NCI-H2196 (cell line): Measurements from ENCODE around the gene BOK.
A peak's percentile ranks its signal among the peaks of the same experiment; 100 is the strongest.

Source experiments
- DNase-seq: peaks from one replicate; lab custom pipeline; 2025; ENCODE audit not compliant: unreplicated experiment; lab: John Stamatoyannopoulos, UW

Gene BOK

DNA sequence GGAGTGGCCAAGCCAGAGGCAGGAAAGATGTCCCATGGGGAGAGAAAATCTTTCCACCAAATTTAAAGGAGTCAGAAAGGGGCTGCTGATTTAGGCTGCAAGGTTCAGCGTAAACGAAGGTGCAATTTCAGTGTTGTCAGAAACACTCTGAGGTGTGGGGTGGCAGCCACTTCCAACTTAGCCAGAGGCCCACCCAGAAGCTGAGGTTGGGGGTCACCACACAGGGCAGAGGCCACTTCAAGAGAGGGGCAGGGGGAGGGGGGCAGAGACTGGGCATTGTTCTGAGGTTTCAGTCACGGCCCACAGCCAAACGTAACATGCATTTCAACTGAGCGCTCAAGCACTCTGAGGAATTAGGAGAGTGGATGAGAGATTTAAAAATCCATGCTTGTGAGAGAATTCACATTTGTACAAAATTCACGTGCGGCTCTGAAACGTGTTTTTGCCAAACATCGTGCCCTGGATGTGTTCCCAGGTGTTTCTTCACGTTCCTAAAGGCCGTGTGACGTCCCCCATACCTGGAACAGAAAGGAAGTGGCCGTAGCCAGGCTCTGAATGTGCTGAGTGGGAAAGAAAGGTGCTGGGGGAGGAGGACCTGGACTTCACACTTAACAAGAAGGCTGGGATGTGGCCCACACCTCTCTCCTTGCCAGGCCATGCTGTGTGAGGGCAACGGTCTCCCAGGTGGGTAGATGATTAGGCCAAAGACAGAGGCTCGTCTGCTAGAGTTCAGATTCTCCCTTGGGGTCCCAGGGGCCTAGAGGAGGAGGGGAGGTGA, 19.5 kb upstream of the BOK start:
- DNase-seq, result no peak

DNA sequence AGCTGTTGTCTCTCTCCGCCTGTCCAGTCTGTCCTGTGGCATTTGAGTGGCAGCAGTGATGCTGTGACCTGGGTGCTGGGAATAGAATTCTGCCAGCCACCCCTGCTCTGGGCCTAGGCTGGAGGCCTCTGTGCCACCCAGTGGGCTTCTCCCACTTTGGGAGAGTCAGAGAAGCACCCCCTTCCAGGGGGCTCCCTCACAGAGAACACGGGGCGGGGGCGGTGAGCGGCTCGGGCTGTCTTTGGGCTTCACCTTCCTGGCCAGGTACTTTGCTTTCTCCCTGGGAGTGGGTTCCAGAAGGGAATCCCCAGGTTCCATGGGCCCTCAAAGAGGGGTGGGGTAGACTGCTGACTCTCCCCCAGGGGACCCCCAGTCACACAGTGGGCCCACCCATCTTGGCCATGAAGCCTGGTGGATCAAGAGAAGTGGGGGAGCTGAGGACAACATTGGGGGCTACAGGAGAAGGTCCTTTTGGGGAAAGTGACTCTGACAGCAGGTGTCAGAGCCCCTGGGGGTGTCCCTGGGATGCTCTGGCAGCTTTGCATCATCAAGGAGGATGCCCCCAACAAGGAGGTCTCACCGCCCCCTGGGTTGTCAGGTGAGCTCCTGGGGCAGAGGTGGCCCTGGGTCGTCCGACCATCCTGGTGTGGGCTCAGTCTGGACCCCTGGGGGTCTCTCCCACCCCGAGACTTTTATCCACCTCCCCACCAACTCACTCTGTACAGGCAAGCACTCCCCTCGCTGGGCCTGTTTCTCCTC, 18.8 kb upstream of the BOK start:
- DNase-seq, result no peak

DNA sequence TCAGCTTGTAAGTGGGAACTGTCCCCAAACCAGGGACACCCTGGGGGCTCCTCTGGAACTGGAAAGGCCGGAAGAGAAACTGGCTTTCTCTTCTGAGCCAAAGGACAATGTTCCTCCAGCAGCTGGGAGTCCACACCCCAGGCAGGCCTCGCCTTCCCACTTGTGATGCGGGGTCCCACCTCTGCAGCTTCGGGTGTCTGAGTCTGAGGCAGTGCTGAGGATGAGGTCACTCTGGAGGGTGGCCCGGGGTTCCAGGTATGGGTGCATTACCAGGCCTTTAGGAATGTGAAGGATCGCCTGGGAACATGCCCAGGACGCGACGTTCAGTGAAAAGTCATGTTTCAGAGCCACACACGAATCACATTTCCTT, 18.2 kb upstream of the BOK start:
- DNase-seq, result no peak

DNA sequence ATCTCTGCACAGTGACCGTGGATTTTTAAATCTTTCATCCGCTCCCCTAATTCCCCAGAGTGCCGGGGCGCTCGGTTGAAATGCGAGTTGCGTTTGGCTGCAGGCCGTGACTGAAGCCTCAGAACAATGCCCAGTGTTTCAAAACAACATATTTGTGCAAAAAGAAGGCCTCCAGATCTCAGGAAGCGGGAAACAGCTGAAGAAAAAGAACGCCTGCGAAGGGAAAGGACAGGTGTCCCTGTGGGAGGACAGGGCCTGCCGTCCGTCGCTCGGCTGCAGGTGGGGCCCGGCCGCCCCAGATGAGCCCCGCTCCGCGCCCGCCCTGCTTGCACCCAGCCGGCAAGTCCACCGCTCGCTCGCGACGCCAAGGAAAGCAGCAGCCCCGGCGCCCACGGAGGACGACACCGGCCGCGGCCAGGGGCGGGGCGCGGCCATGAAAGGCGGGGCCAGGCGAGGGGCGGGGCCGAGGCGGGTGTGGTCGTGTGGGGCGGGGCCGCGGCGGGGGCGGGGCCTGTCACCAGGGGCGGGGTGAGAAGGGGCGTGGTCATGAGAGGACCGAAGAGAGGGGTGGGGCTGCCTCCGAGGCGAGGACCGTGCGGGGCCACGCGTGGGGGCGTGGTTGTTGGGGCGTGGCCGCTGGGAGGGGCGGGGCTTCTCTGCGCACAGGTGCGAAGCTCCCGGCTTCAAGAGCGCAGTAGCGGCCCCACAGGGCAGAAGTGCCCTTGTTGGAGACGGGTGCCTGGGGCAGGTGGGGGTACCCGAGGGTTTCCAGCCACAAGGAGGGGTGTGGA, 17.6 kb upstream of the BOK start:
- peak; percentile 64 for DNase-seq

DNA sequence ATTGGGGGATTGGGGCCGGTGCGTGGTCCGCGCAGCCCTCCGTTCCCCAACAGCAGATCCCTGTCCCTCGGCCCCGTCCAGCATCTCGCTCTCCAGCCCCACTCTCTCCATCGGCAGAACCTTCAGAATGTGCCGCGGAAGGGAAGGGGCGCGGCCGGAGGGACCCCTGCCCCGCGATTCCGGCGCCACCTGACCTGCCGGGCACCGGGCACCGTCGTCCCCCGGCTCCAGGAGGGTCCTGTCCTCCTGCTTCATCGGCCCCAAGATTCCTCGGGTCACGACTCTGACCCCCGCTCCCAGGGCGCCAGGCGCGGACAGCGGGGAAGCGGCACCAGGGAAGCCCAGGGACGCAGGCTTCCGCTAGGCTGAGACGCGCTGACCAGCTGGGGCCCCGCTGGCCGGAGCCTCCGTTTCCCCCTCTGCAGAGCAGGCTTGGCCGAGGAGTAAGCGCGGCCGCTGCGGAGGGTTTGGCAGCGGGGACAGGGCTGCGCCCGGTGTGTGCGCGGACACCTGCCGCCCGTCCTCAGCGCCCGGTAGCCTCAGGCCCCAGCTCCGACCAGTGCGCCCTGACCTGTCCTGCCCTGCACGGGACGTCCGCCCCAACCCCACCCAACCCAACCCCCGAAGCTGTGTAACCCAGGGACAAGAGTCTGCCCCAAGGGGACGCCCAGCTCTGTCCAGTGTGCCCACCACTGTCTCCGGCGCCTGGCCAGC, 16.8 kb upstream of the BOK start:
- DNase-seq, result no peak

DNA sequence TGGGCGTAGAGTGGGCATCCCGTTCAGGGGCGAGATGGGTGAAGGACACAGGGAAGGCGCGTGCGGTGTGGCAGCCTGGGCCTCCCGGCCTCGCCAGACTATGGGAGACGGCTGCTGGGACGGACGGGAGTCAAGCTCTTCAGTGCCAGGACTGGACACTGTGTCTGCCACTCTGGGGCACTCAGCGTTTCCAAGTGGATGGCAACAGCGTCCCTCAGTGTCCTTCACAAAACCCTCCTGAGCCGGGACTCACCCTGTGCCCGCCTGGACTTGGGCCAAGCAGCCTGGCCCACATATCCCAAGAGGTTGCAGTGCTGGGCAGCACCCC, 16.3 kb upstream of the BOK start:
- no peak for DNase-seq

DNA sequence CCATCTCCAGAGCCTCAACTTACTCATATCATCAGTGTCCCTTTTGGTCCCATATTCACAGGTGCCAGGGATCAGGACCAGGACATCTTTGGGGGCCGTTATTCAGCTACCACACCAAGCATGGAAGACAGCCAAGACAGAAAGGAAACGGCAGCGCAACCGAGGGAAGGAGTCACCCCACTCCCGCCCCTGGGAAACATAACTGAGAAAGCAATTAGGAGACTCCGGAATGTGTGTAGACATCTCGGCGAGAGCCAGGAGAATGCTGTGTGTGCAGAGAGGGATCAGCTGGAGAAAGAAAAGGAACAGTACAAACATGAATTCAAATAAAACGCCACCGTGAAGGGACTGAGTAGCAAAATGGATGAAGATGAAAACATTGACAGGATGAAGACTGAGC, 13.4 kb upstream of the BOK start:
- DNase-seq, result no peak

DNA sequence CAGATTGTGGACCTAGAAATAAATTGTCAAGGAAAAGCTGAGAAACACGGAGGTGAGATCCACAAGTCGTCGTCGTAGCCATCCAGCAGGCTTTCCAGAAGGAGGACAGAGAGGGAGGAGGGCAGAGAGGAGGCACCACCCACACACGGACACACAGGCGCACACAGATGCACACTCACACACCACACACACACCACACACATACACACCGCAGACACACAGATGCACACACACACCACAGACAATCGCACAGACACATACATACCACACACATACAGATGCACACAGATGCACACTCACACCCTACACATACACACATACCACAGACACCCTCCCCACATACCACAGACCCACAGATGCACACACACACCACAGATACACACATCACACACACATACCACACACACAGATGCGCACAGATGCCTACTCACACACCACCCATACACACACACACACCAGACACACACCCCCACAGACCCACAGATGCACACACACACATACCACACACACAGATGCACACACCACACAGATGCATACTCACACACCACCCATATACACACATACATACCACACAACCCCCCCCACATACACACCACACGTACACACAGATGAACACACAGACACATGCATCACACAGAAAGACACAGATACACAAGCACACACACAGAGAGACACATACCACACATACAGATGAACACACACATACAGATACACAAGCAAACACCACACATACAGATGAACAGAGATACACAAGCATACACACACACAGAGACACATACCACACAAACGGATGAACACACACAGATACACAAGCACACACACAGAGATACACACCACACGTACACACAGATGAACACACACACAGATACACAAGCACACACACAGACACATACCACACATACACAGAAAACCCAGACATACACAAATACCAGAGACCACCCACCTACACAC, 12.7 kb upstream of the BOK start:
- DNase-seq, result no peak

DNA sequence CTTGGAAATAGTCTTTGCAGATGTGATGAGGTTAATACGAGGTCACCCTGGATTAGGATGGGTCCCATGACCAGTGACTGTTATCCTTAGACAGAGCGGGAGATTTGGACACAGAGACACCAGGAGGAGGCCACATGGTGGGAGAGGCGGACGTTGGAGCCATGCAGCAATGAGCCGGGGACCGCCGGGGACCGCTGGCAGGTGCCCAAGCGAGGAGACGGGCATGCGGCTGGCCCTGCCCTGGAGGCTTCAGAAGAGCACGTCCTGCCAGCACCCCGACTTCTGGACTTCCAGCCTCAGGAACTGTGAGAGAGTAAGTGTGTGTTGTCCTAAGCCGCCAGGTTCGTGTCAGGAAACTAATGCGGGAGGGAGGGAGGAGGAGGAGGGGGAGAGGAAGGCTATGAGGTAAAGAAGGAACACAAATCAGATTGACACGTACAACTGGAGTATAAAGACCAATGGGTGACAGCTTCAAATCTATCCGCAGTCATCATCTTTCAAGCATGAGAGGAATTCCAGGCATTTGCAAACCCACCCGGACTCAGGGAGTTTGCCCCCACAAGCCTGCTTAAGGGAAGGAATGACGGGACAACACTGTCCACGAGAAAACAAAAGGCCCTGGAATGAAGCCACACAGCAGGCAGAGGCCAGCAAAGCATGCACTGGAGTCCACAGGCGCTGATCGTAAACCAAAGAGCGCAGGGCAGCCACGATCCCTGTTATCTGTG, 11.6 kb upstream of the BOK start:
- DNase-seq, result no peak

DNA sequence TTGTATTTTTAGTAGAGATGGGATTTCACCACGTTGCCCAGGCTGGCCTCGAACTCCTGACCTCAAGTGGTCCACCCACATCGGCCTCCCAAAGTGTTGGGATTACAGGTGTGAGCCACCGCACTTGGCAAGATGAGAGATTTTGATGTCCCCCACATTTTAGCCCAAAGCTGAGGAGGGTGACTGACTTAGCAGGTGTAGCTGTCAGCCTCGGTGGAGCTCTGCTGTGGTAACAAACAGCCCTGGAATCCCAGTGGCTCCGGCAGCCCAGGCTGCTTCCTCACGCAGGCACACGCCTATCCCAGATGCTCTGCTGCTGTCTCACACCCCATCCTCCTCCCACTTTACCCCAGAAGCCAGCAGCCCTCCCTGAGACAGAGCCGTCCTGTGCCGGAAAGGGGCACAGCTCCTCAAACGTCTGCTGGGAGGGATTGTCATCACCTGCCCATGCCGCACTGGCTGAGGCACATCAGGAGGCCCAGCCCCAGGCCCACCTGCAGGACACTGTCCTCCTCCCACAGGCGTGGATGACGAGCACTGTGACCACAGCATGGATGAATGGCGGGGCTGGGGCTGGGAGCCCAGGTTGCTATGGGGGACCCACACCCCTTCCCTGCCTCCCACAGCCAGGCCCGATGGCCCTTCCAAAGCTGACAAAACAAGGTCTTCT, 10.6 kb upstream of the BOK start:
- no peak for DNase-seq

DNA sequence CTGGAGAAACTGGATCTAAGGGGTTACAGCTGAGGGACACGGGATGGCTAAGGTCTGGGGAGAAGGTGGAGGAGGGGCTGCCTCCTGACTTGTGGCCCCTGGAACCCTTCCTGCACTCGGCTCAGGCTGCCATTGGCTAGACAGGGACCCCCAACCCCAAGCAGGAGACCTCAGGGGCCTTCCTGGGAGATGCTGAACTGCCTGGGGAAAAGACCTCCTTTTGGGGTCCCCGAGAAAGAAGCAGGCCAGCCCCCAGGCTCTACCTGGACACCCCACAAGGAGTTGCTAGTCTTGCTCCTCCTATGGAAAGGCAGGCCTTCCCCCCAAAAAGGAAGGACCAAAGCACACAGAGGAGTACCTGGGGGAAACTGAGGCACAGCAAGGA, 10.1 kb upstream of the BOK start:
- DNase-seq, result no peak

DNA sequence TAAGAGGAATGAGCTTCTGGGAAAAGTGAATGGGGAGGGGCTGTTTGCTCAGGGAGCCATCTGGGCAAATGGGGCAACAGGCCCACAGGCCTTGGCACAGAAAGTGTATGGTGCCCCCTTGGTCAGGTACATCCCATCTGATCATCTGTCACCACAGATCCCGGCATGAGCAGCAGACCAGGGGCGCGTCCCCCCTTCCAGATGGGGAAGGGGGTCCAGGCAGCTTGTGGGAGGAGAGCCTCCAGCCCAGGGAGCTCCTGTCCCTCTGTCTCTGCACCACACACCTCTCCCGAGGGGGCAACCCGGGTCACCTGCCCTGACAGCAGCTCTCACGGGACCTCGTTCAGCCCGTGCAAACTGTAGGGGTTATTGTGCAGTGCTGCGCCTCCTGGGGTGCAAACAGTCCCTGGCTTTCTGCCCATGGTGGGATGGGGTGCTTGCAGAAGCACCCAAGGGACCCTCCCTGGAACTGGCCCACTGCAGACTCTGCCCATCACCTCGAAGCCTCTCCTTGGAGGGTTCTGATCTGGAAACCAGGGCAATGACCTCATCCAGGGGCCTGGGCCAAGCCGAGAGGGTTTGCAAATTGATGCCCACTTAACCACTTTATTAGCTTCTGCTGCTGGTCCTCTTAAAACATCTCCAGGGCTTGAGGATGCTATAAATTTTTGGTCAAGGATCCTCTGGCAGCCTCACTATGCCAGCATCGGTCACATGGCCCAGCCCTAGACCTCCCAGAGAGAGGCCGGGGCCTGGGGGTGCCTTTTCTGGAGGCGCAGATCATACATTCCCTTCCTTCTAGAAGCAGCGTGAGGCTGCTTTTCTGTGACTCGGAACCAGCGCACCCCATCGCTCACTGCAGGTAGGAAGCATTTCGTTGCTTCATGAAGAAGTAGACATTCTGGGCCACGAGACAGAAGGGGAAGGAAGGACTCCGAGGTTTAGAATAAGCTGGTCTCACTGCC, 7.6 kb upstream of the BOK start:
- peak; percentile 60 for DNase-seq

DNA sequence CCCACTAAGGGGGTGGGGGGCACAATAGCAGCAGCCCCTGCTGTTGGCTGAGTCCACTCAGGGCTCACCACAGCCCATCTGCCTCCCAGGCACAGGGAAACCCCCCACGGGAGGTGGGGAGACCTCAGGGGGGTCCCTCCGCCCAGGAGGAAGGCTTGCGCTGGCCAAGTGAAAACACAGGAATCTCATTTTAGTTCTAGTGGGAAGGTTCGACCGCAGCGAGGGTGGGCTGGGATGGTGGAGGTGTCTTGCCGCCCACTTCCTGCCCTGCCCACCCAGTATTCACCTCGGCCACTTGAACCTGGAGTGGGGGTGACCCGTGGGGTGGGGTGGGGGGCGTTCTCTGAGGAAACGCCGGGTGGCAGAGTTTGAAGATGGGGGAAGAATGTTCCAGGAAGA, 6.9 kb upstream of the BOK start:
- DNase-seq, result no peak

DNA sequence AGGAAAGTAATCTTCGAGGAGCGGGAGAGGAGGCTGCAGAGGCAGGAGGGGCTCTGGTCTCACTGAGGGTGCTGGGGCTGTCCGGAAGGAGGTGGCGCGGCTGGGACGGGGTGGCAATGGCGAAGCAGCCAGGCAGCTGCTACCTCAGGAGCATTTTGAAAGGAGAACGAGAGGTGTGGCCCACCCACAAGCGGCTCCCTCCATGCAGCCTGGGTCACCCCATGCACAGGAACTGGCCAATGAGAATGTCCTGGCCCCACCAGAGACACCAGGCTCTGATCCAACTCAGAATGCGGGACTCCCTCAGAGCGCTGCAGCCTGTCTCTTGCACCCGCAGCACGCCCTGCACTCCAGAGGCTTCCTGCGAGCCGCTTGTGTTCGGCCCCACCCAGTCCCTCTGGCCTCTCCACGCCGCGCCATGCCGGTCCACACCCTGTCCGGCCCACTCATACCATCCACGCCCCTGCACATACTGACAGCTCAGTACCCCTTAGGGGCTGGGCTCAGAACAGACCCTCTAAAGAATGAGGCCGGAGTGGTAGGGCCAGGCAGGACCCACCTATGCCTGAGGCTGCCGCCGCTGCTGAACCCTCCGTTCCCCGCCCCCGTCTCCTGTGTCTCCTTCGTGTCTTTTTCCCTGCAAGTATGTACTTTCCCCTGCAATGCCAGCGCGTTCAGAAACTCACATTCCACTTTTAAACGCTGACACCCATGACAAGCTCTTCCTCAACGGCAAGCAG, 6.4 kb upstream of the BOK start:
- DNase-seq, result no peak

DNA sequence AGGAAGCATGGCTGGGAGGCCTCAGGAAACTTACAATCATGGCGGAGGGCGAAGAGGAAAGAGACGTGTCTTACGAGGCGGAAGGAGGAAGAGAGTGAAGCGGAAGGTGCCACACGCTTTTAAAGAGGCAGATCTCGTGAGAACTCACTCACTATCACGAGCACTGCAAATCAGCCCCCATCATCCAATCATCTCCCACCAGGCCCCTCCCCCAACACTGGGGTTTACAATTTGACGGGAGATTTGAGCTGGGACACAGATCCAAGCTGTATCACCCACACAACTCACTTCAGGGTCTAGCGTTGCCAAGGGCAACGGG, 5.1 kb upstream of the BOK start:
- no peak for DNase-seq

DNA sequence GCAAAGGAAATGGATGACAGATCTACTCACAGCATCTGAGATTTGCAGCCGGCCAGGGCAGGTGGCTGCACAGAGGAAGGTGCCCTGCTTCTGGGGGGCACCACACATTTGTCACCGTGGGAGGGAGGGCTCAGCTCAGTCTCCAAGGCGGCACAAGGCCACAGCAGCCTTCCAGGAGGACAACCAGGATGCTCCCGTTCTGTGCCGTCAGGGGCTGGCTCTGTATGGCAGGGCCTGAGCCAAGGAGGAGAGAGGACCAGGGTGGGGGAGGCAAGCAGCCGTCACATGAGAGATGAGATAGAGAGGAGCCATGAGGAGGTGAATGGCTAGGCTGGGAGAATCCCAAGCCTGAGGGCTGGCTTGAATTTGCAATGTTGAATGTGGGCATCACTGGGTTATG, 4.6 kb upstream of the BOK start:
- DNase-seq, result no peak

DNA sequence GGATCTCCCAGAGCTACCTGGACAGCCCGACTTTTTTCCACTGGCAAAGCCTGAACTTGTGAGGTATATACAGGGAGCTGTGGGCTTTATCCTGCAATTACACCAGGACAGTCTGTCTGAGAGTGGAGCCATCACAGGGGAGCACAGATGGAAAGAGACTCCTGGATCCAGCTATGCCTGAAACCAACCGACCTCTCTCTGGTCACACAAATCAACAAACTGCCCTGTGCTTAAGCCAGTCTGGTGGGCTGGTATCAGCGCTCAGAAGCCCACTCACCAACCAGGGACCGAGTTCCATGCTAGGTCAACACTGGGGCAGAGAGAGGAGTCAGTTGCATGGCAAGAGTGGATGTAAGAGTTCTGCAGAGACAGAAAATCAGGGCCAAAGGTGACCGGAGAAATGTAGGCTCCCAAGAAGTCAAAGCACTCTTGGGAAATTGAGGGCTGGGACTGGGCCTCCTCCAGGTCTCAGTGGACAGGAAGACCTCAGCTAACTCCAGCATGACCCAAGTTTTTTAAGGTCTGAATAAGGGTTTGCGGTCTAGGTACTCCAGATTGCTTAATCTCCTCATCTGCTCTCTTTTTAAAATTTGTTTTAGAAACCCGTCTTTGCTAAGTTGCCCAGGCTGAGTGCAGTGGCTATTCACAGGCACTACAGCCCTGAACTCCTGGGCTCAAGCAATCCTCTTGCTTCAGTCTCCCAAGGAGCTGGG, 3.8 kb upstream of the BOK start:
- no peak for DNase-seq
